H1 (cell line): ENCODE results near the gene RDH12. TPM values are rescaled to one million over a fixed set of nuclear protein-coding genes. Genes with fewer than 3 reads are reported as not detected.

Source experiments
- CTCF ChIA-PET: fragments of 300-600 bp; sonication (Branson Sonifier 250); formaldehyde crosslinking; loops from one replicate; lab custom pipeline; 2021; ENCODE audit not compliant: partially characterized antibody; lab: Charles Lee
- POLR2A ChIA-PET: fragments of 300-600 bp; sonication (Branson Sonifier 250); formaldehyde crosslinking; loops from one replicate; lab custom pipeline; 2021; ENCODE audit warnings: inconsistent platforms; ENCODE audit not compliant: partially characterized antibody; lab: Charles Lee
- DNase-seq, 2 experiments: peaks; one replicate each; pipeline versions ENCODE4 v3.0.0 to v3.0.0-alpha.2; 2010 to 2022; ENCODE audit warnings: low spot score in 2 of 2, low read depth in 1 of 2, mixed read lengths in 1 of 2
- FAIRE-seq: peaks from 2 replicates; lab custom pipeline; 2011; peaks lifted over from hg19 to GRCh38; lab: Jason Lieb, UNC
- H2AFZ ChIP-seq: 2 replicates; pipeline ENCODE4 v1.8.1; 2012; ENCODE audit warnings: low read length, inconsistent platforms
- H2AK5ac ChIP-seq: 2 replicates; pipeline ENCODE4 v1.6.1; 2013; ENCODE audit warnings: low read depth, low read length
- H2BK120ac ChIP-seq: replicated peaks from 2 replicates; pipeline ENCODE3; 2013; ENCODE audit warnings: low read depth, low read length, inconsistent platforms
- H2BK12ac ChIP-seq: 2 replicates; pipeline ENCODE4 v1.6.1; 2013; ENCODE audit warnings: low read depth, low read length
- H2BK15ac ChIP-seq: 2 replicates; pipeline ENCODE4 v1.6.1; 2013; ENCODE audit warnings: low read length
- H2BK20ac ChIP-seq: 2 replicates; pipeline ENCODE4 v1.6.1; 2013; ENCODE audit warnings: low read length
- H2BK5ac ChIP-seq: 2 replicates; pipeline ENCODE4 v1.6.1; 2013; ENCODE audit warnings: low read depth, low read length
- H3K14ac ChIP-seq: 2 replicates; pipeline ENCODE4 v1.6.1; 2013; ENCODE audit warnings: inconsistent platforms; ENCODE audit not compliant: insufficient read length
- H3K18ac ChIP-seq: 2 replicates; pipeline ENCODE4 v1.6.1; 2013; ENCODE audit warnings: low read length; ENCODE audit errors: extremely low read depth
- H3K23ac ChIP-seq: 2 replicates; pipeline ENCODE4 v1.6.1; 2013; ENCODE audit warnings: inconsistent platforms; ENCODE audit not compliant: insufficient read length
- H3K23me2 ChIP-seq: 2 replicates; pipeline ENCODE4 v1.6.1; 2013; ENCODE audit warnings: low read depth, low read length
- H3K27ac ChIP-seq: 2 replicates; pipeline ENCODE4 v1.6.1; 2011; ENCODE audit warnings: low read depth, low read length, inconsistent platforms
- H3K27me3 ChIP-seq, 4 experiments: replicated peaks in 1 of 4; 1 replicate in 1 of 4; 2 replicates in 3 of 4; pipeline versions ENCODE4 v1.6.1 to v1.8.1; 2011 to 2013; ENCODE audit warnings: low read length in 3 of 4, mild to moderate bottlenecking in 3 of 4, inconsistent platforms in 2 of 4, mixed read lengths in 2 of 4, moderate library complexity in 1 of 4; ENCODE audit not compliant: control insufficient read depth in 3 of 4, insufficient read depth in 3 of 4; ENCODE audit errors: extremely low read depth in 1 of 4
- H3K36me3 ChIP-seq, 4 experiments: 2 replicates each; pipeline versions ENCODE4 v1.6.1 to v1.8.1; 2011 to 2013; ENCODE audit warnings: mild to moderate bottlenecking in 4 of 4, low read length in 3 of 4, moderate library complexity in 2 of 4, control low read depth in 1 of 4, inconsistent platforms in 1 of 4; ENCODE audit not compliant: insufficient read depth in 4 of 4, control insufficient read depth in 2 of 4
- H3K4ac ChIP-seq: replicated peaks from 2 replicates; pipeline ENCODE3; 2013; ENCODE audit warnings: low read length, low read depth, mixed read lengths, inconsistent platforms; ENCODE audit not compliant: insufficient read length
- H3K4me1 ChIP-seq, 4 experiments: replicated peaks in 1 of 4; 1 replicate in 1 of 4; 2 replicates in 3 of 4; pipeline versions ENCODE4 v1.6.1 to v1.8.1; 2011 to 2013; ENCODE audit warnings: low read length in 3 of 4, inconsistent platforms in 2 of 4, mixed read lengths in 1 of 4; ENCODE audit not compliant: insufficient read depth in 4 of 4, control insufficient read depth in 3 of 4
- H3K4me2 ChIP-seq, 2 experiments: 2 replicates each; pipeline versions ENCODE4 v1.6.1 to v1.8.1; 2011 to 2013; ENCODE audit warnings: low read depth in 2 of 2, low read length in 2 of 2, control low read depth in 1 of 2, inconsistent platforms in 1 of 2, mild to moderate bottlenecking in 1 of 2; ENCODE audit not compliant: insufficient read depth in 1 of 2
- H3K4me3 ChIP-seq, 4 experiments: fragments of 200-600, 300-600 bp in 1 of 4; sonication (generic), shearing (Covaris generic), sonication (Bioruptor Twin) in 1 of 4; 2 replicates each; pipeline versions ENCODE4 v1.5.1 to v1.8.1; 2011 to 2016; ENCODE audit warnings: low read length in 4 of 4, low read depth in 3 of 4, control low read depth in 2 of 4, inconsistent platforms in 2 of 4, mild to moderate bottlenecking in 2 of 4, mixed read lengths in 1 of 4, moderate library complexity in 1 of 4; ENCODE audit not compliant: insufficient read depth in 2 of 4; ENCODE audit errors: extremely low read depth in 1 of 4
- H3K56ac ChIP-seq: replicated peaks from 2 replicates; pipeline ENCODE3; 2013; ENCODE audit warnings: low read depth, mild to moderate bottlenecking, mixed read lengths, low read length, inconsistent platforms; ENCODE audit not compliant: insufficient read length
- H3K79me1 ChIP-seq: 2 replicates; pipeline ENCODE4 v1.6.1; 2013; ENCODE audit warnings: low read depth, low read length, control low read depth
- H3K79me2 ChIP-seq, 2 experiments: 2 replicates each; pipeline versions ENCODE4 v1.6.1 to v1.8.1; 2012 to 2013; ENCODE audit warnings: low read length in 2 of 2, mild to moderate bottlenecking in 2 of 2, inconsistent platforms in 1 of 2; ENCODE audit not compliant: insufficient read depth in 2 of 2, control insufficient read depth in 1 of 2
- H3K9ac ChIP-seq, 4 experiments: replicated peaks in 1 of 4; 1 replicate in 1 of 4; 2 replicates in 3 of 4; pipeline versions ENCODE4 v1.6.1 to v1.8.1; 2011 to 2013; ENCODE audit warnings: low read depth in 3 of 4, low read length in 3 of 4, control low read depth in 2 of 4, mild to moderate bottlenecking in 2 of 4, moderate library complexity in 2 of 4, inconsistent platforms in 1 of 4; ENCODE audit errors: extremely low read depth in 1 of 4
- H3K9me3 ChIP-seq, 2 experiments: 2 replicates each; pipeline versions ENCODE4 v1.6.1 to v1.8.1; 2012 to 2013; ENCODE audit warnings: mild to moderate bottlenecking in 2 of 2, moderate library complexity in 2 of 2, control low read depth in 1 of 2, inconsistent platforms in 1 of 2, low read depth in 1 of 2, low read length in 1 of 2, mixed read lengths in 1 of 2; ENCODE audit not compliant: insufficient read depth in 2 of 2
- H4K20me1 ChIP-seq, 2 experiments: replicated peaks in 1 of 2; 2 replicates each; pipeline versions ENCODE3 to v1.8.1; 2011 to 2013; ENCODE audit warnings: inconsistent platforms in 2 of 2, low read length in 2 of 2, mild to moderate bottlenecking in 1 of 2; ENCODE audit not compliant: insufficient read depth in 2 of 2, control insufficient read depth in 1 of 2
- H4K5ac ChIP-seq: 2 replicates; pipeline ENCODE4 v1.6.1; 2013; ENCODE audit warnings: low read length, low read depth, mixed read lengths, inconsistent platforms; ENCODE audit not compliant: insufficient read length
- H4K8ac ChIP-seq: 2 replicates; pipeline ENCODE4 v1.8.0; 2013; ENCODE audit warnings: mild to moderate bottlenecking, moderate library complexity, low read length, inconsistent platforms; ENCODE audit not compliant: insufficient read depth; ENCODE audit errors: extremely low read depth
- H4K91ac ChIP-seq: replicated peaks from 2 replicates; pipeline ENCODE3; 2013; ENCODE audit warnings: low read length, mixed read lengths, inconsistent platforms; ENCODE audit not compliant: insufficient read length
- ASH2L ChIP-seq: fragments of 200-600, 300-600 bp; sonication (generic); IDR thresholded peaks from one replicate; pipeline ENCODE4 v1.7.1; 2017; ENCODE audit warnings: low read length
- BACH1 ChIP-seq: IDR thresholded peaks from 2 replicates; pipeline ENCODE4 v1.6.1; 2012; ENCODE audit warnings: low read length, improper control_type of control experiment
- BCL11A ChIP-seq, 2 experiments: IDR thresholded peaks; one replicate each; pipeline ENCODE4 v1.6.1; 2011; ENCODE audit warnings: low read depth in 2 of 2, low read length in 2 of 2, mild to moderate bottlenecking in 2 of 2
- CREB1 ChIP-seq: IDR thresholded peaks from 2 replicates; pipeline ENCODE4 v1.6.1; 2012; ENCODE audit warnings: inconsistent platforms
- CTBP2 ChIP-seq: IDR thresholded peaks from 2 replicates; pipeline ENCODE4 v1.7.0; 2011; ENCODE audit warnings: borderline replicate concordance, mild to moderate bottlenecking, moderate library complexity, mixed read lengths, low read length; ENCODE audit not compliant: insufficient read depth, insufficient read length
- HDAC6 ChIP-seq: IDR thresholded peaks from one replicate; pipeline ENCODE4 v1.7.1; 2012; ENCODE audit warnings: low read depth, mild to moderate bottlenecking, inconsistent platforms, low read length, moderate library complexity
- RFX5 ChIP-seq: IDR thresholded peaks from 2 replicates; pipeline ENCODE4 v1.6.1; 2011; ENCODE audit warnings: low read depth, low read length, improper control_type of control experiment, borderline replicate concordance
- SRF ChIP-seq: IDR thresholded peaks from 2 replicates; pipeline ENCODE4 v1.6.1; 2011; ENCODE audit warnings: mild to moderate bottlenecking, low read depth, low read length, moderate library complexity
- WGBS, 2 experiments: shearing (Covaris generic) in 1 of 2; methylation state at CpG; one replicate each; pipeline versions ENCODE4 v1.1.6 to v1.1.7; 2013 to 2015; ENCODE audit warnings: low lambda C conversion rate in 2 of 2, mixed read lengths in 2 of 2, inconsistent platforms in 1 of 2, low coverage in 1 of 2, missing lambda C conversion rate in 1 of 2; ENCODE audit not compliant: insufficient replicate concordance in 2 of 2, insufficient coverage in 1 of 2, insufficient read length in 1 of 2; ENCODE audit errors: extremely low coverage in 1 of 2, missing lambda C conversion rate in 1 of 2; 5-methylcytosine and 5-hydroxymethylcytosine counted together
- polyA plus RNA-seq, 7 experiments: library from polyadenylated mRNA; depleted of rRNA in 3 of 7; stranded (reverse) in 5 of 7; unstranded in 2 of 7; fragments of >200 nt in 5 of 7; fragments of 200-250 nt in 2 of 7; gene quantifications; 1 replicate in 5 of 7; 2 replicates in 1 of 7; 4 replicates in 1 of 7; pipeline versions ENCODE4 v1.2.1 to v1.2.3, GENCODE V29; 2011 to 2013; ENCODE audit warnings: missing spikeins in 2 of 7, mixed read lengths in 2 of 7
- total RNA-seq: library from RNA; stranded (reverse); fragmentation: NEBNext Ultra II Directional; extraction: Animal tissue kit (Norgen Biotek cat#: 25700); gene quantifications from 2 replicates; pipeline ENCODE4 v1.2.1, GENCODE V29; 2021
- TF ChIP-seq, protein P1 (sequence below): IDR thresholded peaks from 2 replicates; pipeline ENCODE4 v1.6.1; 2012; ENCODE audit warnings: inconsistent platforms
- TF ChIP-seq, protein P2 (sequence below): IDR thresholded peaks from 2 replicates; pipeline ENCODE4 v1.6.1; 2011; ENCODE audit warnings: low read depth, mild to moderate bottlenecking, low read length; ENCODE audit not compliant: insufficient read depth

RDH12 gene
- total and polyA plus RNA-seq, 2 of the 8 experiments (the other 6 are each of a cell fraction or from before 2014, with no cell fraction given) = 1.2 to 1.5 TPM

GRCh38 chr14:67746927-67747326 is 45.2 kb downstream of the RDH12 start:
- H2BK12ac ChIP-seq = no peak overlapping the region
- H3K9ac ChIP-seq = no peak overlapping the region
- H4K8ac ChIP-seq = no peak overlapping the region
- no peak overlapping the region for H2BK120ac ChIP-seq
- H3K18ac ChIP-seq = no peak overlapping the region
- H3K23me2 ChIP-seq = no peaks in the 10 kb centered on the region
- no peak for FAIRE-seq
- TF ChIP-seq SRF (no peak), CREB1 (no peak), BCL11A (IDR thresholded peaks at IDR 0.05; ENCODE audit: low read depth in 2 of 2, low read length in 2 of 2) (no peak), BACH1 (no peak), RFX5 (no peak), ASH2L (no peak), CTBP2 (no peak), HDAC6 (no peak)
- TF ChIP-seq, protein P1, sequence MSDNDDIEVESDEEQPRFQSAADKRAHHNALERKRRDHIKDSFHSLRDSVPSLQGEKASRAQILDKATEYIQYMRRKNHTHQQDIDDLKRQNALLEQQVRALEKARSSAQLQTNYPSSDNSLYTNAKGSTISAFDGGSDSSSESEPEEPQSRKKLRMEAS = no peak
- TF ChIP-seq, protein P2, sequence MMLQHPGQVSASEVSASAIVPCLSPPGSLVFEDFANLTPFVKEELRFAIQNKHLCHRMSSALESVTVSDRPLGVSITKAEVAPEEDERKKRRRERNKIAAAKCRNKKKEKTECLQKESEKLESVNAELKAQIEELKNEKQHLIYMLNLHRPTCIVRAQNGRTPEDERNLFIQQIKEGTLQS = no peak
- ChIA-PET CTCF (interaction anchor here (0.7 to 1.2 kb wide), 2 partner anchors 12 to 42 kb away, joined by 3 read pairs; no protein-coding TSS in a partner anchor), POLR2A (interaction anchor here (1.0 kb wide), 1 partner anchor 9 kb away, joined by 4 read pairs; no protein-coding TSS in a partner anchor)
- no peak overlapping the region for H4K5ac ChIP-seq
- peaks cover 0 to 39% (median 29%) of the 10 kb centered on the region in 4 experiments; a peak in 6 of 8 replicates for H3K36me3 ChIP-seq
- no peak overlapping the region for H3K23ac ChIP-seq
- no peak overlapping the region for H2AK5ac ChIP-seq
- no peak overlapping the region for H3K4me2 ChIP-seq
- no peak overlapping the region for H2AFZ ChIP-seq
- no peaks in the 10 kb centered on the region for H3K4me1 ChIP-seq
- WGBS, 2 experiments = 100% methylated on average over 1 of the region's 1 CpG; no CpG with 5 or more reads in 1 of the 2 experiments
- H2BK5ac ChIP-seq = no peak overlapping the region
- H3K79me2 ChIP-seq = no peaks in the 10 kb centered on the region
- no peaks in the 10 kb centered on the region for H3K27me3 ChIP-seq
- no peak overlapping the region for H3K14ac ChIP-seq
- no peak overlapping the region for H3K4me3 ChIP-seq
- no peak overlapping the region for H3K56ac ChIP-seq
- no peak overlapping the region for H2BK15ac ChIP-seq
- no peak overlapping the region for H4K91ac ChIP-seq
- H4K20me1 ChIP-seq = no peaks in the 10 kb centered on the region
- no peaks in the 10 kb centered on the region for H3K9me3 ChIP-seq
- H3K4ac ChIP-seq = no peak overlapping the region
- H2BK20ac ChIP-seq = no peak overlapping the region
- no peak for DNase-seq
- no peaks in the 10 kb centered on the region for H3K79me1 ChIP-seq
- no peak overlapping the region for H3K27ac ChIP-seq
